ENCODE measurements around the gene C1orf159.

C1orf159 gene

GRCh38 chr1:1037366-1038327 is 78.2 kb downstream of the C1orf159 start:
- no CpG with 5 or more reads among the region's 30 CpGs for WGBS (ENCODE audit: extremely low coverage, insufficient coverage, low lambda C conversion rate)
- no peak overlapping the region for H2BK5ac ChIP-seq (ENCODE audit: low read length)
- no peak overlapping the region for H2BK15ac ChIP-seq (replicated peaks; ENCODE audit: low read depth)
- no peak overlapping the region for H3K4me2 ChIP-seq (ENCODE audit: low read length)
- H3K9ac ChIP-seq (ENCODE audit: low read length) = no peak overlapping the region
- H3K79me2 ChIP-seq (ENCODE audit: control insufficient read depth, insufficient read depth, low read length) = no peaks in the 10 kb centered on the region
- H3K4ac ChIP-seq (ENCODE audit: low read depth, low read length) = no peak overlapping the region
- no peak overlapping the region for H4K5ac ChIP-seq (ENCODE audit: low read length)
- DNase-seq = no peak
- no peaks in the 10 kb centered on the region for H3K4me1 ChIP-seq (ENCODE audit: control insufficient read depth, low read depth, low read length)
- H3K36me3 ChIP-seq (ENCODE audit: control insufficient read depth, insufficient read depth, low read length) = no peaks in the 10 kb centered on the region
- H2BK120ac ChIP-seq (ENCODE audit: low read depth, low read length) = no peak overlapping the region
- H3K4me3 ChIP-seq (ENCODE audit: low read length) = no peak overlapping the region
- H3K23ac ChIP-seq (ENCODE audit: low read length) = no peak overlapping the region
- no peak overlapping the region for H2AK5ac ChIP-seq (ENCODE audit: low read length)
- H3K79me1 ChIP-seq (ENCODE audit: low read length) = no peaks in the 10 kb centered on the region
- no peak overlapping the region for H4K8ac ChIP-seq (ENCODE audit: low read depth, low read length)
- no peak overlapping the region for H3K27ac ChIP-seq (ENCODE audit: low read depth, low read length)
- H3K56ac ChIP-seq (ENCODE audit: low read length) = no peak overlapping the region
- no peak overlapping the region for H3K18ac ChIP-seq (ENCODE audit: low read length)
- H3K27me3 ChIP-seq (ENCODE audit: insufficient read depth, low read length, poor library complexity) = no peaks in the 10 kb centered on the region

GRCh38 chr1:1035291-1035943 is 80.5 kb downstream of the C1orf159 start:
- H3K4me1 ChIP-seq (ENCODE audit: control insufficient read depth, low read depth, low read length) = no peaks in the 10 kb centered on the region
- H3K27ac ChIP-seq (ENCODE audit: low read depth, low read length) = no peak overlapping the region
- no peak overlapping the region for H4K8ac ChIP-seq (ENCODE audit: low read depth, low read length)
- no peak overlapping the region for H3K18ac ChIP-seq (ENCODE audit: low read length)
- H3K4me2 ChIP-seq (ENCODE audit: low read length) = no peak overlapping the region
- no peak overlapping the region for H3K4me3 ChIP-seq (ENCODE audit: low read length)
- no peak overlapping the region for H2AK5ac ChIP-seq (ENCODE audit: low read length)
- no peak for DNase-seq
- H3K79me1 ChIP-seq (ENCODE audit: low read length) = no peaks in the 10 kb centered on the region
- H3K23ac ChIP-seq (ENCODE audit: low read length) = no peak overlapping the region
- no CpG with 5 or more reads among the region's 19 CpGs for WGBS (ENCODE audit: extremely low coverage, insufficient coverage, low lambda C conversion rate)
- H3K9ac ChIP-seq (ENCODE audit: low read length) = no peak overlapping the region
- H2BK15ac ChIP-seq (replicated peaks; ENCODE audit: low read depth) = no peak overlapping the region
- H3K36me3 ChIP-seq (ENCODE audit: control insufficient read depth, insufficient read depth, low read length) = no peaks in the 10 kb centered on the region
- H3K56ac ChIP-seq (ENCODE audit: low read length) = no peak overlapping the region
- H2BK5ac ChIP-seq (ENCODE audit: low read length) = no peak overlapping the region
- no peak overlapping the region for H3K4ac ChIP-seq (ENCODE audit: low read depth, low read length)
- H2BK120ac ChIP-seq (ENCODE audit: low read depth, low read length) = no peak overlapping the region
- H3K27me3 ChIP-seq (ENCODE audit: insufficient read depth, low read length, poor library complexity) = no peaks in the 10 kb centered on the region
- H3K79me2 ChIP-seq (ENCODE audit: control insufficient read depth, insufficient read depth, low read length) = no peaks in the 10 kb centered on the region
- no peak overlapping the region for H4K5ac ChIP-seq (ENCODE audit: low read length)

- peak; percentile 48 for DNase-seq
- Histone ChIP-seq H3K27me3 (ENCODE audit: insufficient read depth, low read length, poor library complexity) (no peaks in the 10 kb centered on the region), H3K56ac (ENCODE audit: low read length) (peak overlapping the region; percentile 74), H3K36me3 (ENCODE audit: control insufficient read depth, insufficient read depth, low read length) (no peaks in the 10 kb centered on the region), H2BK15ac (replicated peaks; ENCODE audit: low read depth) (no peak overlapping the region), H3K9ac (ENCODE audit: low read length) (peak overlapping the region; percentile 71), H3K4me2 (ENCODE audit: low read length) (peak overlapping the region; percentile 70), H3K18ac (ENCODE audit: low read length) (no peak overlapping the region), H2BK120ac (ENCODE audit: low read depth, low read length) (no peak overlapping the region), H3K27ac (ENCODE audit: low read depth, low read length) (no peak overlapping the region), H3K79me1 (ENCODE audit: low read length) (no peaks in the 10 kb centered on the region), H4K8ac (ENCODE audit: low read depth, low read length) (no peak overlapping the region), H2AK5ac (ENCODE audit: low read length) (no peak overlapping the region), H2BK5ac (ENCODE audit: low read length) (no peak overlapping the region), H3K4ac (ENCODE audit: low read depth, low read length) (no peak overlapping the region), H3K79me2 (ENCODE audit: control insufficient read depth, insufficient read depth, low read length) (no peaks in the 10 kb centered on the region), H4K5ac (ENCODE audit: low read length) (no peak overlapping the region), H3K4me1 (ENCODE audit: control insufficient read depth, low read depth, low read length) (no peaks in the 10 kb centered on the region), H3K23ac (ENCODE audit: low read length) (peak overlapping the region; percentile 94), H3K4me3 (ENCODE audit: low read length) (no peak overlapping the region)
- WGBS (ENCODE audit: extremely low coverage, insufficient coverage, low lambda C conversion rate) = no CpG with 5 or more reads among the region's 30 CpGs
Measured at GRCh38 chr1:1034439-1034781, 81.5 kb downstream of the C1orf159 start.

- peak overlapping the region; percentile 19 for H3K4me3 ChIP-seq (ENCODE audit: low read length)
- peak overlapping the region; percentile 83 for H3K56ac ChIP-seq (ENCODE audit: low read length)
- WGBS (ENCODE audit: extremely low coverage, insufficient coverage, low lambda C conversion rate) = no CpG with 5 or more reads among the region's 71 CpGs
- H2BK15ac ChIP-seq (replicated peaks; ENCODE audit: low read depth) = no peak overlapping the region
- no peak overlapping the region for H2BK120ac ChIP-seq (ENCODE audit: low read depth, low read length)
- H3K23ac ChIP-seq (ENCODE audit: low read length) = peak overlapping the region; percentile 94
- H3K18ac ChIP-seq (ENCODE audit: low read length) = no peak overlapping the region
- no peak overlapping the region for H3K27ac ChIP-seq (ENCODE audit: low read depth, low read length)
- H3K79me1 ChIP-seq (ENCODE audit: low read length) = no peaks in the 10 kb centered on the region
- no peak overlapping the region for H4K5ac ChIP-seq (ENCODE audit: low read length)
- H3K4me2 ChIP-seq (ENCODE audit: low read length) = peak overlapping the region; percentile 70
- H3K9ac ChIP-seq (ENCODE audit: low read length) = peak overlapping the region; percentile 71
- H2BK5ac ChIP-seq (ENCODE audit: low read length) = no peak overlapping the region
- H3K79me2 ChIP-seq (ENCODE audit: control insufficient read depth, insufficient read depth, low read length) = no peaks in the 10 kb centered on the region
- peak; percentile 47 for DNase-seq
- H3K4me1 ChIP-seq (ENCODE audit: control insufficient read depth, low read depth, low read length) = no peaks in the 10 kb centered on the region
- H4K8ac ChIP-seq (ENCODE audit: low read depth, low read length) = no peak overlapping the region
- no peaks in the 10 kb centered on the region for H3K27me3 ChIP-seq (ENCODE audit: insufficient read depth, low read length, poor library complexity)
- no peak overlapping the region for H2AK5ac ChIP-seq (ENCODE audit: low read length)
- no peak overlapping the region for H3K4ac ChIP-seq (ENCODE audit: low read depth, low read length)
- H3K36me3 ChIP-seq (ENCODE audit: control insufficient read depth, insufficient read depth, low read length) = no peaks in the 10 kb centered on the region
Measured at GRCh38 chr1:1033731-1034438, 82.0 kb downstream of the C1orf159 start.

- no CpG with 5 or more reads among the region's 73 CpGs for WGBS (ENCODE audit: extremely low coverage, insufficient coverage, low lambda C conversion rate)
- Histone ChIP-seq H3K79me2 (ENCODE audit: control insufficient read depth, insufficient read depth, low read length) (no peaks in the 10 kb centered on the region), H3K4me2 (ENCODE audit: low read length) (peak overlapping the region; percentile 36), H3K36me3 (ENCODE audit: control insufficient read depth, insufficient read depth, low read length) (no peaks in the 10 kb centered on the region), H4K5ac (ENCODE audit: low read length) (no peak overlapping the region), H3K23ac (ENCODE audit: low read length) (no peak overlapping the region), H3K27ac (ENCODE audit: low read depth, low read length) (no peak overlapping the region), H4K8ac (ENCODE audit: low read depth, low read length) (no peak overlapping the region), H2AK5ac (ENCODE audit: low read length) (no peak overlapping the region), H2BK120ac (ENCODE audit: low read depth, low read length) (no peak overlapping the region), H3K18ac (ENCODE audit: low read length) (peak overlapping the region; percentile 9), H3K4me1 (ENCODE audit: control insufficient read depth, low read depth, low read length) (no peaks in the 10 kb centered on the region), H3K9ac (ENCODE audit: low read length) (peak overlapping the region; percentile 56), H2BK15ac (replicated peaks; ENCODE audit: low read depth) (no peak overlapping the region), H3K4me3 (ENCODE audit: low read length) (no peak overlapping the region), H3K27me3 (ENCODE audit: insufficient read depth, low read length, poor library complexity) (no peaks in the 10 kb centered on the region), H3K79me1 (ENCODE audit: low read length) (no peaks in the 10 kb centered on the region), H3K4ac (ENCODE audit: low read depth, low read length) (no peak overlapping the region), H2BK5ac (ENCODE audit: low read length) (no peak overlapping the region), H3K56ac (ENCODE audit: low read length) (peak overlapping the region; percentile 83)
- peak; percentile 98 for DNase-seq
Measured at GRCh38 chr1:1033009-1033587, 82.8 kb downstream of the C1orf159 start.
